Body of pancreas (tissue), 4 donors: ENCODE measurements around the gene UGT2A2.

ENCODE experiments used
- POLR2A ChIP-seq, 3 donors: fragments of 450-650 bp; IDR thresholded peaks; one replicate each; pipeline ENCODE4 v1.6.1; 2016; ENCODE audit warnings: antibody characterized with exemption in 3 of 3, mild to moderate bottlenecking in 2 of 3
- TF ChIP-seq, protein P1 (sequence below), 7 experiments: fragments of 450-650 bp in 4 of 7; fragments of 200-600 bp in 3 of 7; sonication (generic) in 3 of 7; IDR thresholded peaks; one replicate each; pipeline ENCODE4 v1.5.1; 2016 to 2019; ENCODE audit warnings: antibody characterized with exemption in 7 of 7

- no peak for TF ChIP-seq POLR2A (IDR thresholded peaks at IDR 0.05)
- TF ChIP-seq, protein P1, sequence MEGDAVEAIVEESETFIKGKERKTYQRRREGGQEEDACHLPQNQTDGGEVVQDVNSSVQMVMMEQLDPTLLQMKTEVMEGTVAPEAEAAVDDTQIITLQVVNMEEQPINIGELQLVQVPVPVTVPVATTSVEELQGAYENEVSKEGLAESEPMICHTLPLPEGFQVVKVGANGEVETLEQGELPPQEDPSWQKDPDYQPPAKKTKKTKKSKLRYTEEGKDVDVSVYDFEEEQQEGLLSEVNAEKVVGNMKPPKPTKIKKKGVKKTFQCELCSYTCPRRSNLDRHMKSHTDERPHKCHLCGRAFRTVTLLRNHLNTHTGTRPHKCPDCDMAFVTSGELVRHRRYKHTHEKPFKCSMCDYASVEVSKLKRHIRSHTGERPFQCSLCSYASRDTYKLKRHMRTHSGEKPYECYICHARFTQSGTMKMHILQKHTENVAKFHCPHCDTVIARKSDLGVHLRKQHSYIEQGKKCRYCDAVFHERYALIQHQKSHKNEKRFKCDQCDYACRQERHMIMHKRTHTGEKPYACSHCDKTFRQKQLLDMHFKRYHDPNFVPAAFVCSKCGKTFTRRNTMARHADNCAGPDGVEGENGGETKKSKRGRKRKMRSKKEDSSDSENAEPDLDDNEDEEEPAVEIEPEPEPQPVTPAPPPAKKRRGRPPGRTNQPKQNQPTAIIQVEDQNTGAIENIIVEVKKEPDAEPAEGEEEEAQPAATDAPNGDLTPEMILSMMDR (IDR thresholded peaks at IDR 0.05), result no peak
These were observed 29.0 kb downstream of the UGT2A2 start for GRCh38 chr4:69610484-69610883.
